GM21390 (cell line): Measurements from ENCODE around the gene LLCFC1.

Experiments
- ATAC-seq: cut with Tn5 transposase; IDR thresholded peaks from one replicate; pipeline ENCODE4 v1.9.1; 2021; ENCODE audit not compliant: unreplicated experiment

LLCFC1 gene

DNA sequence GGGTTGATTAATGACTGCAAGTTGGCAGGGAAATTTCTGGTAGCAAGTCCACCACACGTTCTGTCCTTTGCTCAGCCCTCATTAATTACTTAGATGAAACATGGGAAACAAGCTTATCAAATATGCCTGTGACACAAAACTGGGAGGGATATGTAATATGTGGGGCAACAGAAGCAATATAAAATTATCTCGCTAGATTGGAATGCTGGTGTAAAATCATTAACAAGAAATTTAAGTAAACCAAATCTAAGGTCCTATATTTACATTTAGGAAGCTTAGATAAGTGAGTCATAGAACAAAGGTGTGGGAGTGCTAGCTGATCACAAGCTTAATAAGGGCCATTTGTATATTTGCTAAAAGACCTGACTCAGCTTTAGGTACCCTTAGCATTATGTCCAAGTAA is 29.3 kb upstream of the LLCFC1 start:
- ATAC-seq = no peak

DNA sequence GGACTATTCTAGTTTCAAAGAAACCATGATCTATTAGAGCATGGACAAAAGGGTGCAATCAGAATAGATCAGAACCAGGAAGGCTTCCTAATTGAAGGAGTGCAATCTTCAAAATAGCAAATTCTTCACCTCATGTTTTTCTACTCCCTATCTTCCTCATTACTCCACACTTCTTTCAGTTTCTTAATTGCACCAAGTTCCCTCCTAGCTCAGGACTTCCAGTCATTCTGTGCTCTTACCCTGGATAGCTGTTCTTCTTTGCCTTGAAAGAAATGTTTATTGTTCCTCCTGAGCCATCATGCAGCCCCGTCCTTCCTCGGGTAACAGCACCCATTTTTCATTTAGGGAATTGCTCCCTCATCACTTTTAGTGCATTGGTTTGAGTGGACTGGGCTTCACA is 28.8 kb upstream of the LLCFC1 start:
- ATAC-seq = no peak

DNA sequence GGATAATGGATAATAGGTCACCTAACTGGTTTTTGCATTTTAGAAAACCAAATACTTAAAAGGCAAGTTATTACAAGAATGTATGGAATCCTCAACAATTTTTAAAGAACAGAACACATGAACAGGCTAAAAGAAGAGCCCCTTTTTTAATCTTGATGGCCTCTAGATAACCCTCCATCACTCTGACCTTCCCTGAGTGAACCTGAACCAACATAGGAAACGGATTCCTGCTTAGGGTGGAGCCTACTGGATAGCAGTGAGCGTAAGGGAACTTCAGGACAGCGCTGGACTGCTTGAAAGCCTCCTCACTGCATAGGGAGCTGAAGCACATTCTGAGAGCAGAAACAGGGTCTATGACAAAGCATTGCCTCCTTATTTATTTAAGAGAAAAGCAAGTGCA is 26.2 kb upstream of the LLCFC1 start:
- no peak for ATAC-seq

DNA sequence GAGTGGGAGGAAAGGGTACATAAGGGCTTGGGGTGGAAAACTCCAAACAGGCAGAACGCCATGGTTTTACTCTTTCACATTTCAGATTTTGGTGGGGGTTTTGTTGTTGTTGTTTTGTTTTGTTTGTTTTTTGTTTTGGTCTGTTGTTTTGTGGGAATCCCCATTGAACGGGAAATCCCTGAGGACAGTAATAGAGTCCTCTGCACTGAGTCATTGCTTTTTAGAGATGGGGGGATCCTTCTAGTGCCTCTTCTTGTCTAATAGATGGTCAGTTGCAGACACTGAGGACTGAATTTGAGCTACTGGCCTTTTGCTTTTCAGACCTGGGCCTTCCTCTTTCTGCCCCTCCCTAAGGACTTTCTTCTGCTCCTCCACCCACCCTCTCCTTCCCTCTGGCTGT is 25.7 kb upstream of the LLCFC1 start:
- no peak for ATAC-seq

DNA sequence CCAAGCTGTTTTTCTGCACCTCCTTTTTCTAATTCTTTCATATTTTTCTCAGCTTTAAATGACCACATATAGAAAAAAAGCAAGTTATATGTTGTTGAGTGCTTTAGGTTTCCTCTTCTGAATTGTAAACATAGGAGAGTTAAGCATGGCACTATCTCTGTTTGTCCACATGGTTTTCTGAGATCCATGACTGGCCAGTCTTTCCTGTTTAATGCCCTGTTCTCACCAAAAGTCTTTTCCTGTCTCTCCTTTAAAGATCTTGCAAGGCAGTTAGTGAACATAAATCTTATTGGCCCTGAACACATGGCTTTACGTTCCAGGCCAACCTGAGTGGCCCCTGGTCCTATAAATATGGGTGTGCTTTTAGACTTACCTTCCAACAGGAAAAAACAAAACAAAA is 25.2 kb upstream of the LLCFC1 start:
- no peak for ATAC-seq

DNA sequence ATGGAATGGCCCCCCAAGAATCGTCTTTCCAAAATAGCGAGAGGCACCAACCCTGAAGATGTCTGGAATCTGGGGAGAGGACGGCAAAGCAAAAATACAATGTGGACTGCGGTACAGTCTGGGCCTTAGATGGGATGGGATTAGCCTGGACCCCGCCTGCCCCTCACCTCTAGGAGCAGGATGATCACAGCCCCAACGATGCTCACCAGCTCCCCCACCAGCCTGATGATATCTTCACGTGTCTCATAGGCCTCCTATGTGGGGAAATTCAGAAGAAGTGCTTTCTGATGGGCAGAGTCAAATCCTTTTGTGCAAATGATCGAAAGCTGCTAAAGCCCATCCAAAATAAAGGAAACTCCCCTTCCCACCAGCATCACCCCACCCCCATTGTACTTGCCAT is 24.0 kb upstream of the LLCFC1 start:
- ATAC-seq = no peak

DNA sequence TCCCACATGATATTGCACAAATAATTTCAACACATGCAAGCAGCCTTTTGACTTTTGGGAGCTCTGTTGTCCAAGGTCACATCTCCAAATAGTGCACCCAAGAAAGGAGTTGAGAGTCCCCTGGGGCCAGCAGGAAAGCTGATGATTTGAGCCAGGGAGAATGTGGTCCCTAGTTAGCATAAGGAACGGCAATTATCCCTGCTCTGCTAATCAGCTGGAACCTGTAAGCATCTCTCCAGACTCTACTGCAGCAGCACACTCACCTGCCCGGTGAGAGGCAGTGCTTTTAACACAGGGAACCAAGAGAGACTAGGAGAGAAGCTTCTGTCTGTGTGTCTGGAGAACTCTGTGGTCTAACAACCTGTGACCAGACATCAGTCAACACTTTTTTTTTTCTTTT is 22.8 kb upstream of the LLCFC1 start:
- ATAC-seq = no peak

DNA sequence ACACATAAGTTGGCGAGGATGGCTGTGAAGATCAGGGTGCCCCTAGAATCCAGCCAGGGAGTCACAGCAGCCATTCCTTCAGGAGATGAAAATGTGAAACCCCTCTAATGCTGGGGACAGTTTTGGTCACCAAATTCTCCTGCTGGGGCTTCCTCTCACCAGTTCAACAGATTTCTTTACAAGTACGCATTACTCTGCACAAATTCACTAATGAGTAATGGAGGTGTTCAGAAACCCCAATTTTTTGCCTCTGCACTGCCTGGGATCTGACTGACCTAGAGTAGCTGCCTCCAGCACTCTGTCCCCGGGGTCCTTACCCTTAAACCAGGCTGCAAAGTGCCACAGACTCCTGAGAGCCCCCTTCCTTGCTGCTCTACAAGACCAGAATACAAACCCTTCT is 21.8 kb upstream of the LLCFC1 start:
- no peak for ATAC-seq

DNA sequence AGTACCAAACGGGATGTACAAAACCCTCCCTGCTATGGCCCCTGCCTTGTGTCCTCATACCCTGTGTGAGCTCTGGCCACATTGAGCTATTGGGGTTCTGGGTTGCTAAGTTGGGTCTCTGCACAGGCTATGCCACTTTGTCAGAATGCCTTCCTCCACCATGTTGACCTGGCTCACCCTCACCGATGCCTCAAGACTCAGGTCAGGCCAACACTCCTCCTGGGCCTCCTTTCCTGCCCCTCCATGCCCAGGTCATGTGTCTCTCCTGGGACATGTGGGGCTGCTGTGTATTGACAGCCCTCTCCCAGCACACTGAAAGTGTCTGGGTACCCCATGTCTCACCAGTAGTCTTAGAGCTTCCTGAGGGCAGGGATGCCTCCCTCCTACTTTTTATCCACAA is 20.4 kb upstream of the LLCFC1 start:
- ATAC-seq = no peak

DNA sequence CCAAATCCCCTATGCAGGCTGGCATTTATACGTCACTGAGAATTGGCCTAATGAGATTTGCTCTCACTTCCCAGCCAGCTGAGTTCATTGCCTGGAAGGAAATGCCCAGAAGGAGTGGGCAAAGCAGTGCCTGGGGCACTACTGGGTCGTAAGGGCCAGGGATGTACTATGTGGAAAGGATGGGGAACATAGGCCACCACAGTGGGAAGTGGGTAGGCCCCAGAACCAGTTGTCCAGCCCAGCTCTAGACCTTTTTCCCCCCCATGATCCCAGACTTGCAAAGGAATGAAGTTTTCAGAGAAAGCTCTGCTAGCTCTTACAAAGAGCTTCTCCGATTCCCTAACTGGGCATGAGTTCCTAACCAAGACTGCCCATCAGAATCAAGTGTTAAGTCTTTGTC is 19.6 kb upstream of the LLCFC1 start:
- ATAC-seq = no peak

DNA sequence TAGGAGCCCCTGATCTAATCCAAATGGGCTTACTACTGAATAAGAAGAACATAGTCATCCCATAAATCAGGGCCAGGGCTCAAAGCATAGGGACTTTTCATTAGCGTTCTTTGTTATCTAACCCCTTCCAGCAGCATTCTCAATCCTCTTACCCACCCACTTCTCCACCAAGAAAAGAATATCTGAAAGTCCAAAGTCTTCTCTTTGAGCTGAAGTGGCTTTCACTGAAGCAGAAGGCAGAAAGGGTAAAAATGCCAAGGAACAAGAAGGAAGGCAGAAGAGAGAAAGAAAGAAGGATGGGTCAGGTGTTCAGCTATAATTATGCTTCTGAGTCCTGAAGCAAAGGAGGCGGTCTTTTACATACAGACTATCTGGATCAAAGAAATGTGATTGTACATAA is 15.9 kb upstream of the LLCFC1 start:
- ATAC-seq = no peak

DNA sequence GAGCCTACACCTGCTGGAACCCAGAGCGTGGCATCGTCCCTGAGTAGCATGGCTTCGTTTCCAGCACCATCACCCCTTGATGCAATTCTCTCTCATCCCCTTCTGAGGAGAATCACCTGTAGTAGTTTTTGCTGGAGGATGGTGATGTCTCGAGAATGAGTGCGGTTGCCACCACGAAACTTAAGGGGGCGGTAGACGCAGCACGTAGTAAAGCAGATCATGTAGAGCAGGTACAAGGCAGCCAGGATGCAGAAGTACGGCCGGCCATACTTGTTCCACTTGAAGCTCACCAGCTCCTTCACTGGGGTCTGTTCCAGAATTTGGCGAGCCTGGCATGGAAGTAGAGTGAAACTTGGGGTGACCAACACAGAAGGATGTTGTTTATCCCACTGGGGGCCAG is 13.9 kb upstream of the LLCFC1 start:
- ATAC-seq = no peak

DNA sequence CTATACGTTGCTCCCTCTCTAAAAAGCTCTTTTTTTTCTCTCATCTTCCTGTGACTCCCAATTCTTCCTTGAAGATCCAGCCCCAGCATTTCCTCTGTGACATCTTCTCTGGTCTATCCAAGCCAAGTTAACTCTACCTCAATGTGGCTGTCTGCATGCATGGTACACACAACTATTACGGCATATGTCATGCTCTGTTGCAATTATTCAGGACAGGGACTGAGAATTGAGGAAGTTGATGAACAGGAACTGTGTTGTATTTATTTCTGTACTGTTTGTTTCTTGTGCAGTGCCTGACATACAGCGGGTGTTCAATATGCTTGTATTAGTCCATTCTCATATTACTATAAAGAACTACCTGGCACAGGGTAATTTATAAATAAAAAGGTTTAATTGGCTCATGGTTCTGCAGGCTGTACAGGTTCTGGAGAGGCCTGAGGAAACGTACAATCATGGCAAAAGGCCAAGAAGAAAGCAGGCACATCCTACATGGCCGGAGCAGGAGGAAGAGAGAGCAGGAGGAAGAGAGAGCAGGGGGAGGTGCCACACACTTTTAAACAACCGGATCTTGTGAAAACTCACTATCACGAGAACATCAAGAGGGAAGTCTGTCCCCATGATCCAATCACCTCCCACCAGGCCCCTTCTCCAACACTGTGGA is 12.1 kb upstream of the LLCFC1 start:
- ATAC-seq = no peak

DNA sequence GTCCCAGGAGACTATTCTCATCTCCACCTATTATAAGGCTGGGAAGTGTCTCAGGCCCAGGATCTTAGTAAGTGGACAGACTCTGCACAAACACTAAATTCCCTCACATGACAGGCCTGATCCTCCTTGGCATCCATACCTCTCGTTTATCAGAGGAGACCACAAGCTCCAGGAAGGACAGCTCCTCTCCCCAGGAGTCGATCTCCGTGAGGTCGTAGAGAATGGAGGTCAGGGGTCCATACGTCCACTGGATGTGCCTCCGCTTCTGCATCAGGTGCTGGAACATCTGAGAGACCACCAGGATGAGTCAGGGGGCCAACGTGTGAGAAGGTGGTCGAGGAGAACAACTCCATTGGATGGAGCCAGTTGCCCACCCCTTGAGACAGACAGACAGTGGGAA is 11.3 kb upstream of the LLCFC1 start:
- no peak for ATAC-seq

DNA sequence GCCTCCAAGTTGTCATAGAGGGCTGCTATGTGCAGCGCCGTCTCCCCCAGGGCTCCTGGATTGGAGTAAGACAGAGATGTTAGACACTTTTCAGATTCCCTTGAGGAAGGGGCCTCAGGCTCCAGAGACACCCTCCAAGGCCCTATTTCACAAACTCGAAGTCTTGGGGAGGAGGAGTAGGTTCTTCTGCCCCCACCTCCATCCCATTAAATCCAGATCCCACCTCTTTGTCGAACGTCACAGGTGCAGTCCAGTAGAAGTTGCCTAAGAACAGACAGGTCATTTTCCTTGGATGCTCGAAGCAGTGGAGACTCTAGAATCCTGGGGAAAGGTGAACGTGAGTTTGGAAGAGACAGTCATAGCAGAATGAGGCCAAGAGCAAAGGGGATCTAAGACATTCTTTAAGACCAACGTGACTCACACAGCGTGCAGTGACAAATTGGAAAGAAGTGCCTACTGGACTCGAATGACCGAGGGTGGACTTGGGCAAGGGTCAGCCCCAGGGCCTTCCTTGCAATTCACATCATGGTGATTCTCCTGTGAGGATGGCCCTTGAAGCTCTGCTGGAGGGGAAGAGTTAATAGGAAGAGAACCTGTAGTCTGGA is 9.1 kb upstream of the LLCFC1 start:
- ATAC-seq = no peak

DNA sequence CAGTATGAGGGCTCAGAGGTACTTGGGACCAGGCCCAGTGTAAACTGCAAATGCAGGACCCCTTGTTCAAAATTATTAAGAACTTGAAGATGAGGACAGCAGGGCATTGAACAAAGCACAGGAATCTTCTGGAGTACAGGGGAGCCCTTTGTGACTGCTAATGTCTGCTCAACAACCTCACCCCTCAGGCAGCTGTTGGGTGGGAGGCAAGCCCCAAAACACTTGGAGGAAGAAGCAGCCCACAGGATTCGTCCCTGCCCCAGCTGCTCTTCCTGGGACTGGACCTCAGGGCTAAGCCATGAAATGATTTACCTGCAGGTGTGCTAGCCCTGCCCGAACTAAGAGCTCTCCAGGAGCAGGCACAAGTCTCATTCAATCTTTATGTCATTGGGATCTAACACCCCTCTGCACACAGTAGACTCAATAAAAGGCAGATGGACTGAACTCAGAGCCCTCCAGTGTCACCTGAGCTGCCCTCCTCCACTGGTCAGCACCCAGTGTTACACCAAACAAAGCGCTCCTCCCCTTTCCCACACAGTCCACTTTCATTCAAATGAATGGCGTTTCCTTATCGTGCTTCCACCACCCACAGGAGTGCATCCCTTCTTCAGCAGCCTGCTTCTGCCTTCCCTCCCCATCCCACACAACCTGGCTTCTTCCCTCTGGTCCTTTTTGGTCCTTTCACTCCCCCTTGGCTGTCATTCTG is 6.7 kb upstream of the LLCFC1 start:
- ATAC-seq = no peak

DNA sequence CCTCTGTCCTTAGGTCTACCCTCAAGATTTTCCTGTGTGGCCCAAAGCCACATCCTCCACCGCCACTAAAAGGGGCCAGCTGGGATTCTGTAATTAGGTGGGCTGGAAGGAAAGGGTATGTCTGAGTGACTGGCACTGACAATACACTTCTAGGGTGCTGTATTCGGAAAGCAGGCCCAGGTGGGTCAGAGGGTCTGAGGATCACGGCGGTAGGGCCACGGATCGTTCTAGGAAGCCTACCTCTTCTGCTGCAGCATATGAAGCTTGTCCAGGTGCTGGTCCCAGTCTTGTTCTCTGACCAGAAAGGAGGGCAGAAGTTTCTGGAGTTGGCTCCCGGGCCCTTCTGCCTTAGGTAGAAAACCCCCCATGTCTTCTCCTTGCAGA is 6.2 kb upstream of the LLCFC1 start:
- ATAC-seq = no peak

DNA sequence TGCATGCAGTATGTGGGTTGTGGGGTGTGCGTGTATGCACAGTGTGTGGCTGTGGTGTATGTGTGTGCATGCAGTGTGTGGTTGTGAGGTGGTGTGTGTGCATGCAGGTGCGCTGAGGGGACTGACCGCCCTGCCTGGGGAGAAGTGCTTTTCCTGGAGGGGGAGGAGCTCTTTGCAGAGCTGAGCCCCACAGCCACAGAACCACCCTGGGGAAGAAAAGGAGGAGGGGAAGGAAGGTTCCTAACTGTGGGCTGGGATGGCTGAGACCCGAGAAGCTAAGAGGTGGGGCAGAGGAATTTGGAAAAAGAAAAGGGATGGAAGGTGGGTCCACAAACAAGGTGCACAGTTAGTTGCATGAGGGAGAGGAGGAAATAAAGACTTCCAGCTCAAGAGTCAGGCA is 5.7 kb upstream of the LLCFC1 start, which contains the start of gene TRPV5:
Gene TRPV5, minus strand, starts transcription at position 123 of the 400 bp plus-strand sequence. CDS start 287 bp downstream, outside the sequence.
- no peak for ATAC-seq

DNA sequence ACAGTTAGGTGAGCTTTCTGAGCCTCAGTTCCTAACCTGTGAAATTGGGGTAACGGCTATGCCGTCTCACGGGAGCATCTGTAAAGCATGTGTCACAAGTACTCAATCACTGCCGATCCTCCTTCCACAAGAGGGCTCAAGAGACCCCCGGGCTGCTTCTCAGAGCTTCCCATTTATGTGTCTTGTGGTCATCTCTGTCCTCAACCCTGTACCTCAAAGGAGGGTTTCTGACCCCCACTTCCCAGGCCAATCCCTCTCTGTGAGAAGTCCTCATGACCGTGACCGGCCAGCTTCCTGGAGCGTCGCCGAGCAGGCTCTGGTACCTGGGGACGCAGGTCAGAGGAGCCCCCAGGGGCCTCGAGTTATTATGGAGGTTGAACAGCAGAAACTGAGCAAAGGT is 5.2 kb upstream of the LLCFC1 start:
- no peak for ATAC-seq

DNA sequence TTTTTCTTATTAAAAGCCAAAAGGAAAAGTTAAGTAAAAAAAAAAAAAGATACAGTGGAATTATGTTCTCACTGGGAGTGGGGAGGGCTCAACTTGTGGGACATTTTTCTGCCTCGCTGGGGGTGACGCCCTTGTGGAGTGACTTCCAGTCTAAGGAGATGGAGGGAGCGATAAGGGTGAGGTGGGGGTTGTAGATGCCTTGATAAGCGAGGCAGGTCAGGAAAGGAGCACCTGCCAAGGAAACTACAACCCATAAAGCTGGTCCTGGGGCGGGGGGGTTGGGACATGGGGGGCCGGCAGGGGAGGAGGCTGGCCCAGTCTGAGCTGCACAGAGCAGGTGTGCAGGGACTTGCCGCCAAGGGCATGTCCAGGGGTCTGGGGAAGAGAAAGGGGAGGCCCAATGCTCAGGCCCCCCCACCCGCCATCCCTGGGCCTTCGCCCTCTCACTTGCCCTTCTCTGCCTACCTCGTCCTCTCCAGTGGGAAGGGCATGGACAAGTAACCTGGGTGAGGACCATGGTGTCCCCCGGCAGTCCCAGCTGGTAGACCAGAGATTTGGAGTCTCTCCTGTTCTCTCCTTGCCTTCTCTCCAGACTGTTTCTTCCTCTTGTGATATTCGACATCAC is 3.2 kb upstream of the LLCFC1 start:
- no peak for ATAC-seq

DNA sequence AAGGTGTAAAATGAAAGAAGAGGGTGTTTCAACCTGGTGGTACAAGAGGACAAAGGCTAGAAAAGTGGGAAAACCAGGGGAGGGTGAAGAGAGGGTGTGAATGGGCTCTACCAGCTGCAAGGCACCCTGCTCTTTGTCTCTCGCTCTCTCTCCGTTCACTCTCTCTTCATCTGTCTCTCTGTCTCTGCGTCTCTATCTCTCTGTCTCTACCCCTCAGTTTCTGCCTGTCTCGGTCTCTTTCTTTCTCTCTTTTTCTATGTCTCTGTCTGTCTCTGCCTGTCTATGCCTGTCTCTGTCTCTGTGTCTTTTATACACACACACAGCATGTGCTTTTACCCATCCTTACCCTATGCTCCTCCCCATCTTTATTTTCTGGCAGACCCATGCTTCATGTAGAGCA is 673 bp upstream of the LLCFC1 start:
- no peak for ATAC-seq

DNA sequence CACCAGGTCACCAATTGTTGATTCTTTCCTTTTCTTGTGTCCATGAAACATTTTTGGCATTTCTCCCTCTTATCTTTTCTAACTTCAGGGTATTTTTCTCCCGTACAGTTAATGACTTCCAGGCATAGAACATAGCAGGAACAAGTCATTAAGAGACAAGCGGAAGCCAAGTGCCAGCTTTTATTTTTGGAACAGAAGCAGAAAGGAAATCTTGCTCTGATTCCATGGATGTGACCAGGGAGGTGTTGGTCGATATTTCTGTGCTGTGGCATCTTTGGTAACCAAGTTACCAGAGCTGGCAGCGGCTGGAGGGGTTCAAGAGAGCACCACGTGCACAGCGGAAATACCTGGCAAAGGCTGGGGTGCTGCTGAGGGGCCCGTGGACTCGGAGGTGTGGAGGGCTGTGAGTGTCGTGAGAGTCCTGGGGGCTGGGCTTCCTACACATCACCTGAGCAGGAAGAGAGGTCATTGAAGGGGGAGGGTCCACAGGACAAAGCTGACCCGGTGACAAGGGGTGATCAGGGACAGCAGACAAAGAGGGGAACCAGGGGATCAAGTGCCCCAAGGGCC is 1.8 kb downstream of the LLCFC1 start:
- no peak for ATAC-seq
